Measurements from ENCODE around the gene MSL3B.

The MSL3B gene

GRCh38 chr2:233867993-233868532 lies at the start of gene MSL3B:
Gene MSL3B (minus strand): TSS chr2:233868386.
- DNase-seq = peak in 1 of 2 donors; percentile 26
- peak within 1 kb of the TSS; percentile 63 for H3K4me3 ChIP-seq
- ATAC-seq = no peak
- WGBS, 3 donors = 8 to 11% (median 10%) methylated on average over 50 of the region's 50 CpGs
- H3K4me1 ChIP-seq = no peaks in the 10 kb centered on the region
- no peak within 1 kb of the TSS for H3K27ac ChIP-seq
- H3K36me3 ChIP-seq (ENCODE audit: insufficient read depth in 1 of 2, low read depth in 1 of 2) = no peaks in the 10 kb centered on the region
- intact Hi-C loops (cut with DNase I) = no loop called here
- peaks cover 0 to 28% (median 3%) of the 10 kb centered on the region in 3 donors for H3K27me3 ChIP-seq (ENCODE audit: insufficient read depth in 3 of 3, low read length in 2 of 3)
- no peak for TF ChIP-seq CTCF (IDR thresholded peaks at IDR 0.05)
- H3K9me3 ChIP-seq = peaks cover 16% of the 10 kb centered on the region

DNA sequence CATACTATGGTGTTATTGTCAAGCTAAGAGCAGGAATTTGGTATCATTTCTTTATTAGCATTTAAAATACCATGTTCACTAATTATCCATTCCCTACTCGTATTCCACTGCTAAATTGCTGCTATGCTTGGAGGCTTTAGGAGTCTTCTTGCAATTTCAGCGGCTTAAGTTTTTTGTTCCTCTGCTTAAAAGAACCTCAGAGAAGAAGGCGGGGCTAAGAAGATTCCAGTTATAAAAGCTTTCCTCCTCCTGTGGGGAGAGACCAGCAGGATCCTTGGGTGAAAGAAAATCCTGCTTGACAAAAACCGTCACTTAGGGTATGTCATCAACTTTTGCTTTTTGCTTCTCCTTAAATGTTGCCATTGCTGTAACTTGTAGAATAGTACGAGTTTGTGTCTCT lies 48.9 kb upstream of the MSL3B start, which contains the start of gene TRPM8:
Gene TRPM8, plus strand, starts transcription at position 258 of the 400 bp plus-strand sequence. CDS start 9,165 bp downstream, outside the sequence.
- ATAC-seq (no peak), DNase-seq (no peak)
- H3K27ac ChIP-seq = no peak within 1 kb of the TSS
- H3K4me1 ChIP-seq = no peaks in the 10 kb centered on the region
- H3K36me3 ChIP-seq (ENCODE audit: insufficient read depth in 1 of 2, low read depth in 1 of 2) = no peaks in the 10 kb centered on the region
- H3K27me3 ChIP-seq (ENCODE audit: insufficient read depth in 3 of 3, low read length in 2 of 3) = peaks cover 0 to 4% (median 2%) of the 10 kb centered on the region in 3 donors
- no peak within 1 kb of the TSS for H3K4me3 ChIP-seq
- WGBS, 3 donors = 23 to 30% (median 25%) methylated on average over 5 of the region's 5 CpGs
- no peak for TF ChIP-seq CTCF (IDR thresholded peaks at IDR 0.05)
- intact Hi-C loops (cut with DNase I) = no loop called here
- no peaks in the 10 kb centered on the region for H3K9me3 ChIP-seq

GRCh38 chr2:233915128-233915527 lies 46.9 kb upstream of the MSL3B start:
- ATAC-seq (no peak), DNase-seq (no peak)
- no peak for TF ChIP-seq CTCF (IDR thresholded peaks at IDR 0.05)
- no peak overlapping the region for H3K4me3 ChIP-seq
- intact Hi-C loops (cut with DNase I) = no loop called here
- H3K36me3 ChIP-seq (ENCODE audit: insufficient read depth in 1 of 2, low read depth in 1 of 2) = no peaks in the 10 kb centered on the region
- peaks cover 0 to 4% (median 2%) of the 10 kb centered on the region in 3 donors for H3K27me3 ChIP-seq (ENCODE audit: insufficient read depth in 3 of 3, low read length in 2 of 3)
- no peaks in the 10 kb centered on the region for H3K9me3 ChIP-seq
- WGBS, 3 donors = 23 to 35% (median 32%) methylated on average over 2 of the region's 2 CpGs
- H3K27ac ChIP-seq = no peak overlapping the region
- H3K4me1 ChIP-seq = no peaks in the 10 kb centered on the region

GRCh38 chr2:233912691-233913423 lies 44.7 kb upstream of the MSL3B start:
- intact Hi-C loops (cut with DNase I) = no loop called here
- WGBS, 3 donors = 13 to 16% (median 15%) methylated on average over 9 of the region's 9 CpGs
- DNase-seq = no peak
- Histone ChIP-seq H3K4me1 (no peaks in the 10 kb centered on the region), H3K27me3 (ENCODE audit: insufficient read depth in 3 of 3, low read length in 2 of 3) (peaks cover 0 to 4% (median 2%) of the 10 kb centered on the region in 3 donors), H3K9me3 (no peaks in the 10 kb centered on the region), H3K27ac (no peak overlapping the region), H3K36me3 (ENCODE audit: insufficient read depth in 1 of 2, low read depth in 1 of 2) (no peaks in the 10 kb centered on the region), H3K4me3 (no peak overlapping the region)
- ATAC-seq = no peak
- TF ChIP-seq CTCF (IDR thresholded peaks at IDR 0.05) = no peak

Data from psoas muscle (tissue), 7 donors.